Psoas muscle (tissue), 8 donors: ENCODE data around the gene MGP. TPM values are rescaled to one million over a fixed set of nuclear protein-coding genes. Genes with fewer than 3 reads are reported as not detected.

ENCODE experiments used
- ATAC-seq, 4 donors: fragments of 200-7000 bp; cut with Tn5 transposase; one replicate each; pipeline ENCODE4 v1.9.1; 2020; ENCODE audit warnings: moderate library complexity in 3 of 4, mild to moderate bottlenecking in 2 of 4
- DNase-seq, 2 donors: peaks; one replicate each; pipeline ENCODE4 v3.0.0-alpha.2; 2020
- H3K27ac ChIP-seq: fragments of 200-600 bp; one replicate; pipeline ENCODE4 v1.8.0; 2022
- H3K27me3 ChIP-seq, 3 donors: fragments of 200-600 bp in 1 of 3; one replicate each; pipeline versions ENCODE4 v1.6.1 to v1.8.0; 2013 to 2022; ENCODE audit warnings: low read length in 2 of 3, mild to moderate bottlenecking in 2 of 3, moderate library complexity in 1 of 3; ENCODE audit not compliant: insufficient read depth in 3 of 3
- H3K36me3 ChIP-seq, 2 donors: fragments of 200-600 bp in 1 of 2; one replicate each; pipeline versions ENCODE4 v1.6.1 to v1.8.0; 2013 to 2022; ENCODE audit warnings: low read depth in 1 of 2, mild to moderate bottlenecking in 1 of 2, moderate library complexity in 1 of 2; ENCODE audit not compliant: insufficient read depth in 1 of 2
- H3K4me1 ChIP-seq: fragments of 200-600 bp; one replicate; pipeline ENCODE4 v1.8.0; 2022
- H3K4me3 ChIP-seq: fragments of 200-600 bp; one replicate; pipeline ENCODE4 v1.8.0; 2022; ENCODE audit warnings: mild to moderate bottlenecking
- H3K9me3 ChIP-seq: fragments of 200-600 bp; one replicate; pipeline ENCODE4 v1.8.0; 2022
- CTCF ChIP-seq: fragments of 200-600 bp; IDR thresholded peaks from one replicate; pipeline ENCODE4 v1.8.0; 2022; ENCODE audit warnings: antibody characterized with exemption
- WGBS, 3 donors: extraction: QIAGEN DNeasy Blood & Tissue Kit; methylation state at CpG; one replicate each; pipeline versions ENCODE4 v1.1.6 to v1.1.7; 2013; 5-methylcytosine and 5-hydroxymethylcytosine counted together
- intact Hi-C, 2 donors: fragments of 100-400 bp; cut with DNase I; formaldehyde crosslinking; loops; one replicate each; pipeline versions ENCODE4 v1.11.0 to v1.14.2; 2022
- polyA plus RNA-seq, 3 donors: library from polyadenylated mRNA; stranded (reverse); fragments of 200-250 nt; gene quantifications; one replicate each; pipeline ENCODE4 v1.2.3, GENCODE V29; 2013
- total RNA-seq, 4 donors: library from RNA; stranded (reverse); fragmentation: NEBNext Ultra II Directional in 2 of 4; extraction: Animal tissue kit (Norgen Biotek cat#: 25700) in 2 of 4; gene quantifications; one replicate each; pipeline versions ENCODE4 v1.2.1 to v1.2.4, GENCODE V29; 2021 to 2023
- donor health status: healthy with polysubstance abuse.
- donor health status: DM: no; HTN: no; CAD: no; lungs with moderate emphysema.
- donor health status: Bipolar disorder and iron deficiency.
- donor health status: healthy.
- donor health status: DM: yes; HTN: yes; CAD: no.
- donor health status: DM: no; HTN: no; CAD: no.
- donor health status: DM: no; HTN: no; CAD: no.
- donor health status: DM: yes; HTN: yes; CAD: no.

MGP gene
- total and polyA plus RNA-seq, 7 donors, result 57.3 to 159 (median 79.1) TPM

- no peak overlapping the region for H3K4me3 ChIP-seq
- 49 to 66% (median 49%) methylated on average over 4 of the region's 4 CpGs for WGBS, 3 donors
- H3K27me3 ChIP-seq, result no peaks in the 10 kb centered on the region
- intact Hi-C loops, result no loop called here
- H3K27ac ChIP-seq, result no peak overlapping the region
- H3K4me1 ChIP-seq, result no peaks in the 10 kb centered on the region
- H3K9me3 ChIP-seq, result no peaks in the 10 kb centered on the region
- DNase-seq (no peak), ATAC-seq (no peak)
- no peak for TF ChIP-seq CTCF
- H3K36me3 ChIP-seq, result no peaks in the 10 kb centered on the region
These were observed 45.7 kb upstream of the MGP start for GRCh38 chr12:14931359-14931758.

GRCh38 chr12:14930299-14930698 is 44.6 kb upstream of the MGP start:
- Histone ChIP-seq H3K4me1 (no peaks in the 10 kb centered on the region), H3K27me3 (no peaks in the 10 kb centered on the region), H3K4me3 (no peak overlapping the region), H3K9me3 (no peaks in the 10 kb centered on the region), H3K36me3 (no peaks in the 10 kb centered on the region), H3K27ac (no peak overlapping the region)
- no peak for TF ChIP-seq CTCF
- no peak for ATAC-seq
- intact Hi-C loops, result no loop called here
- no peak for DNase-seq

- H3K36me3 ChIP-seq, result no peaks in the 10 kb centered on the region
- WGBS, 3 donors, result 19 to 27% (median 24%) methylated on average over 4 of the region's 4 CpGs
- no peaks in the 10 kb centered on the region for H3K4me1 ChIP-seq
- no peak for DNase-seq
- H3K27me3 ChIP-seq, result no peaks in the 10 kb centered on the region
- ATAC-seq, result no peak
- no peak for TF ChIP-seq CTCF
- H3K27ac ChIP-seq, result no peak overlapping the region
- intact Hi-C loops, result loop anchor here in 1 of 2 donors (10.0 kb wide), 1 partner anchor 864 kb away; no protein-coding TSS in a partner anchor
- H3K4me3 ChIP-seq, result no peak overlapping the region
- H3K9me3 ChIP-seq, result no peaks in the 10 kb centered on the region
These were observed 43.3 kb upstream of the MGP start for GRCh38 chr12:14928931-14929330.

- 88 to 90% (median 88%) methylated on average over 3 of the region's 3 CpGs for WGBS, 3 donors
- Histone ChIP-seq H3K36me3 (no peaks in the 10 kb centered on the region), H3K27me3 (no peaks in the 10 kb centered on the region), H3K4me1 (no peaks in the 10 kb centered on the region), H3K27ac (no peak overlapping the region), H3K9me3 (no peaks in the 10 kb centered on the region), H3K4me3 (no peak overlapping the region)
- TF ChIP-seq CTCF, result no peak
- ATAC-seq (no peak), DNase-seq (no peak)
- intact Hi-C loops, result loop anchor here in 1 of 2 donors (10.0 kb wide), 1 partner anchor 862 kb away; no protein-coding TSS in a partner anchor
These were observed 41.6 kb upstream of the MGP start for GRCh38 chr12:14927267-14927666.

GRCh38 chr12:14924541-14924940 is 38.9 kb upstream of the MGP start:
- ATAC-seq, result no peak
- intact Hi-C loops, result loop anchor here in 1 of 2 donors (10.0 kb wide), 1 partner anchor 860 kb away; no protein-coding TSS in a partner anchor
- H3K4me1 ChIP-seq, result no peaks in the 10 kb centered on the region
- no peak overlapping the region for H3K27ac ChIP-seq
- no peaks in the 10 kb centered on the region for H3K9me3 ChIP-seq
- H3K4me3 ChIP-seq, result no peak overlapping the region
- H3K27me3 ChIP-seq, result no peaks in the 10 kb centered on the region
- no peaks in the 10 kb centered on the region for H3K36me3 ChIP-seq
- TF ChIP-seq CTCF, result no peak
- WGBS, 3 donors, result 91 to 98% (median 94%) methylated on average over 3 of the region's 3 CpGs
- DNase-seq, result no peak
